ENCODE results near the gene CCNL1.
"Not testable (repeated sequence)": the region's sequence is repeated elsewhere in the genome, so short reads cannot be mapped to it uniquely, and the experiment has no call there.

Gene CCNL1

DNA sequence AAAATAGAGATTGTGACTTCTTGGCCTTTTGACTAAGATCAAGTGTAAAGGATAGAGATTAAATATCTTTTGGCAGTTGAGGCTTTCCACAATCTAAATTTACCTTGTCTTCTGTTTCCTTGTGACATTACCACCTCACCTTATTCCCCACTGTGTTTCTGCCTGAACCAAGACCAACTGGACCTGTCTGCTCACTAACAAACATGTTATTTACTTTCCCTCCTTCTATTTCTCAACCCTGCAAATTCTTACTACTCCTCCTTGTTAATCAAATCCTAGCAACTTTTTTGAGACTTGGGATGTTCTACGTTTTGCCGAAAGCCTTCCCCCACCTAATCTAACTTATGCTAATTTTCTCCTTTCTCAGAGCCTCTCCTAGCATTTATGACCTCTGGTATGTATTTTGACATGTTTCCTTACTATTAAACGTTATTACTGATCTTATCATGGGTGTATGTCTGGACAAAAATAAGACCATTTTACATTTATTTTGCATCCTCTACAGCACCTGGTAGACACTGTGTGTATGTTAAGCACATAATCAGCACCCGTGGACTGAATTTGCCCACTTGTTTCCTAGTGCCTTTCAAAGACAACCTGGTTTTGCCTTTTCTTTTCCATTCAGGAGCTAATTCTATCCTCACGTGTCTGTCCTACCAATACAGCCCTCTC is 7.6 kb upstream of the CCNL1 start:
- H3K4me1 ChIP-seq (ENCODE audit: insufficient read depth, low read length), result no peaks in the 10 kb centered on the region
- no peak overlapping the region for H3K27ac ChIP-seq (ENCODE audit: low read depth, low read length)
- H3K27me3 ChIP-seq (ENCODE audit: control insufficient read depth in 1 of 2, insufficient read depth in 2 of 2, low read length in 2 of 2), result no peaks in the 10 kb centered on the region
- H3K9me3 ChIP-seq (ENCODE audit: low read length), result no peaks in the 10 kb centered on the region
- no peak overlapping the region for H3K4me3 ChIP-seq (ENCODE audit: low read depth in 1 of 2, low read length in 2 of 2)
- no peaks in the 10 kb centered on the region for H3K36me3 ChIP-seq (ENCODE audit: insufficient read depth, low read length)
- no peak overlapping the region for H3K9ac ChIP-seq (ENCODE audit: low read length)

DNA sequence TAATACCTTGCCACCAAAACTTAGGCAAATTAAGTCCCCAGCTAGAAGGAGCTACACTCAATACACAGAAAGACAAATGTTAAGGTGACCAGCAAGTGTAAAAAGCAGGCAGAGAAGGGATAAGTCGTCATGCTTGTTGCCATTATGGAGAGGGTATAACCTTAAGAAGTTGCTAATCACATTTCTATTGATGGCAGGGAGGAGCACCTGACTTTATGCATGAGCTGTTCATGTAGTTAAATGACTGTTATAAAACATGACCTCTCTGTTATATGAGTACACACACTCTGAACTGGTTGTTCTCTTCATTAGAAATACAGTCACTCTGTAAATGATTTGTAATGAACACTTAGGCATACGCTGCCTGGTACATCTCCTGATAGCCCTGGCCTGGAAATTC is 6.6 kb upstream of the CCNL1 start:
- no peaks in the 10 kb centered on the region for H3K27me3 ChIP-seq (ENCODE audit: control insufficient read depth in 1 of 2, insufficient read depth in 2 of 2, low read length in 2 of 2)
- no peaks in the 10 kb centered on the region for H3K9me3 ChIP-seq (ENCODE audit: low read length)
- H3K4me1 ChIP-seq (ENCODE audit: insufficient read depth, low read length), result no peaks in the 10 kb centered on the region
- no peak overlapping the region for H3K27ac ChIP-seq (ENCODE audit: low read depth, low read length)
- no peaks in the 10 kb centered on the region for H3K36me3 ChIP-seq (ENCODE audit: insufficient read depth, low read length)
- no peak overlapping the region for H3K4me3 ChIP-seq (ENCODE audit: low read depth in 1 of 2, low read length in 2 of 2)
- no peak overlapping the region for H3K9ac ChIP-seq (ENCODE audit: low read length)

DNA sequence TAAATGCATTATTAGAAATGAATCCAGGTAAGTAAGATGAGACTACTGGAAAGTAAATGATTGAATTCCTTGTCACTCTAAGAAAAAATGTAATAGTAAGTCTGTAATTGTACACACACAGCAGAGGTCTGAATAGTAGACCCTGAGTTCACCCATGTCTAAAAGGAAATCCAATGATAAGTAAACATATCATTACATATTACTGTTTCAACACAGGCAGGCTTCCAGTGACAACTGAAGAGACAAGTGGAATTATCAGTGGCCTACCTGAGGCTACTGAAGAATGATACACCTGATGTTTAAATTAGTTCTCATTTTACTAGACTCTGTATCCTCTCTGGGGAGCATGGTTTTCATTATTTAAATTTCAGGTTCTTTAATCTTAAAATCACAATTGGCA is 6.2 kb upstream of the CCNL1 start:
- H3K4me1 ChIP-seq (ENCODE audit: insufficient read depth, low read length), result peaks cover 2% of the 10 kb centered on the region
- H3K27ac ChIP-seq (ENCODE audit: low read depth, low read length), result no peak overlapping the region
- no peak overlapping the region for H3K9ac ChIP-seq (ENCODE audit: low read length)
- H3K36me3 ChIP-seq (ENCODE audit: insufficient read depth, low read length), result no peaks in the 10 kb centered on the region
- H3K27me3 ChIP-seq (ENCODE audit: control insufficient read depth in 1 of 2, insufficient read depth in 2 of 2, low read length in 2 of 2), result no peaks in the 10 kb centered on the region
- no peaks in the 10 kb centered on the region for H3K9me3 ChIP-seq (ENCODE audit: low read length)
- H3K4me3 ChIP-seq (ENCODE audit: low read depth in 1 of 2, low read length in 2 of 2), result no peak overlapping the region

DNA sequence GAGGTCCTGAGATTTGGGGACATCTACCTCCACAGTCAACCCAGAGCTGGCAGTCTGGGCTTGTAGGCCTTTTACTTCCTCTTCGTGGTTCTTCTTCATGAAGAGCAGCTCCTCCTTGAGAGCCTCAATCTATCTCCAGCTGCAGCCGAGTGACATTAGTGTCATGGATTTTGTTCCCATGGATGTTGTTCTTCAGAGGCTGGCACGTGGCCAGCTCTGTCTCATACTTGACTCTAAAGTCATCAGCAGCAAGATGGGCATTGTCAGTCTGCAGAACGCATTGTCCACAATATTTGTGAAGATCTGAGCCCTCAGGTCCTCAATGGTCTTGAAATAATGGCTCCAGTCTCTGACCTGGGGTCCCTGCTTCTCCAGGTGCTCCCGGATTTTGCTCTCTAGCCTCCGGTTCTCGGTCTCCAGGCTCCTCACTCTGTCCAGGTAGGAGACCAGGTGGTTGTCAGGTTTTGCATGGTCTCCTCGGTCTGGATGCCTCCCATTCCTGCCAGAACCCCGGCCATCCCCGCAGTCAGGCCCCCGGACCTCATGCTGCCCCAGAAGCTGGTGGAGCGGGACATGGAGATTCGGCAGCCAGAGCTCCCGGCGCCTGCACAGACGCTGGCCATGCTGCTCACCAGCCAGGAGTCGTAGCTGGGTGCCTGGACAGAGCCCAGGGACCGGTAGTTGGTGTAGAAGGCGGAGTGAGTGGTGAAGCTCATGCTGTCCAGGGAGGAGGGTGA is 3.4 kb upstream of the CCNL1 start:
- Histone ChIP-seq H3K9ac (ENCODE audit: low read length) (no peak overlapping the region), H3K9me3 (ENCODE audit: low read length) (no peaks in the 10 kb centered on the region), H3K36me3 (ENCODE audit: insufficient read depth, low read length) (peaks cover 5% of the 10 kb centered on the region), H3K4me3 (ENCODE audit: low read depth in 1 of 2, low read length in 2 of 2) (no peak overlapping the region), H3K4me1 (ENCODE audit: insufficient read depth, low read length) (peaks cover 12% of the 10 kb centered on the region), H3K27ac (ENCODE audit: low read depth, low read length) (no peak overlapping the region), H3K27me3 (ENCODE audit: control insufficient read depth in 1 of 2, insufficient read depth in 2 of 2, low read length in 2 of 2) (no peaks in the 10 kb centered on the region)

DNA sequence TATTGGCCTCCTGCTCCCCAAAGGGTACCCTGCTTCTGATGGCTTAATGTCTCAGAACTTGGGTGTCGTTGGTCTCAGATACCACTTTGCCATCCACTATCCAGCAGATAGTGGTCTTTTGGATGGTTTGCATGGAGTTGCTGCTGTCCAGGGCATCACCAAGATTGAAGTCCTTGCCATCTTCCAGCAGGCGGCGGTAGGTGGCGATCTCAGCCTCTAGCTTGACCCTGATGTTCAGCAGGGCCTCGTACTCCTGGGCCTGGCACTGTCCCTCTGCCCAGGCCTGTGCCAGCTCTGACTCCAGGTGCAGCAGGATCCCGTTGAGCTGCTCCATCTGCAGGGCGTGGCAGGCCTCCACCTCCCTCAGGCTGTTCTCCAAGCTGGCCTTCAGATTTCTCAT is 2.7 kb upstream of the CCNL1 start:
- not testable (repeated sequence) for H3K27ac ChIP-seq (ENCODE audit: low read depth, low read length); H3K9ac ChIP-seq (ENCODE audit: low read length); H3K9me3 ChIP-seq (ENCODE audit: low read length); H3K27me3 ChIP-seq (ENCODE audit: control insufficient read depth in 1 of 2, insufficient read depth in 2 of 2, low read length in 2 of 2); H3K4me3 ChIP-seq (ENCODE audit: low read depth in 1 of 2, low read length in 2 of 2)
- H3K4me1 ChIP-seq (ENCODE audit: insufficient read depth, low read length), result peaks cover 20% of the 10 kb centered on the region
- H3K36me3 ChIP-seq (ENCODE audit: insufficient read depth, low read length), result peaks cover 13% of the 10 kb centered on the region

DNA sequence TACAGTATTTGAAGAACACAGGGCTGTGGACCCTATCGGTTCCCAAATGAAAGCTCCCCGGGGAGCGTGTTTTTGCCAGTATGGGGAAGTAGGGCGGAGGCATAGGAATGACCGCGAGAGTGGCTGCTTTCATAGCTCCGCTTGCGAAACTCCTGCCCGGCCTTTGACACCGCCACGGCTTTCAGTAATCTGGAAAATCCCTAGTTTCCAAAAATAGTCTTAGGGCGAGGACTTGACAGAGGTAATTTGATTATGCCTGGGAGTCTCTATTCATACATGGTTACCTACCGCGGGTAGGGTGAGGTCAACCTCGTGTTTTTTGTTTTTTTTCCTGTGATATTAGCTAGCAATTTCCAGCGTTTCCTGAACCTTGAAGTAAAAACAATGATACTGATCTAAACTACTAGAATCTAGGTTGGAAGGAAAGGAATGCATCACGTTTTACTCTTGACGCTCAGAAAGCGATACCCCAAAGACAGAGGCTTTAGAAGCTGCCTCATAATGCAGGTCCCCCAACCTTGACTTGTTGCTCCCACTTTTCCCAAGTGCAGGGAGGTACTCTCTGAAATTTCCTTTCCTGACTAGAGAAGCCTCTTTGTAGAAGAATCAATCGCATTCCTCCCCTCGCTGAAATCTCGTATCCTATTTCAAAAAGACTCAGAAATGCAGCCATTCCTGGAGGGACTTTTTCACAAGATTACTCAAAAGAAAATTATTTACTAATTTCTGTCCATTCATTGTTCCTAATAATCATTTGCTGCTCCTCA is 894 bp upstream of the CCNL1 start:
- no peaks in the 10 kb centered on the region for H3K27me3 ChIP-seq (ENCODE audit: control insufficient read depth in 1 of 2, insufficient read depth in 2 of 2, low read length in 2 of 2)
- H3K9ac ChIP-seq (ENCODE audit: low read length), result peak overlapping the region; percentile 99
- peaks cover 27% of the 10 kb centered on the region for H3K36me3 ChIP-seq (ENCODE audit: insufficient read depth, low read length)
- H3K4me1 ChIP-seq (ENCODE audit: insufficient read depth, low read length), result peaks cover 38% of the 10 kb centered on the region
- H3K9me3 ChIP-seq (ENCODE audit: low read length), result no peaks in the 10 kb centered on the region
- H3K27ac ChIP-seq (ENCODE audit: low read depth, low read length), result peak overlapping the region; percentile 98
- H3K4me3 ChIP-seq (ENCODE audit: low read depth in 1 of 2, low read length in 2 of 2), result peak overlapping the region; percentile 47 to 98

DNA sequence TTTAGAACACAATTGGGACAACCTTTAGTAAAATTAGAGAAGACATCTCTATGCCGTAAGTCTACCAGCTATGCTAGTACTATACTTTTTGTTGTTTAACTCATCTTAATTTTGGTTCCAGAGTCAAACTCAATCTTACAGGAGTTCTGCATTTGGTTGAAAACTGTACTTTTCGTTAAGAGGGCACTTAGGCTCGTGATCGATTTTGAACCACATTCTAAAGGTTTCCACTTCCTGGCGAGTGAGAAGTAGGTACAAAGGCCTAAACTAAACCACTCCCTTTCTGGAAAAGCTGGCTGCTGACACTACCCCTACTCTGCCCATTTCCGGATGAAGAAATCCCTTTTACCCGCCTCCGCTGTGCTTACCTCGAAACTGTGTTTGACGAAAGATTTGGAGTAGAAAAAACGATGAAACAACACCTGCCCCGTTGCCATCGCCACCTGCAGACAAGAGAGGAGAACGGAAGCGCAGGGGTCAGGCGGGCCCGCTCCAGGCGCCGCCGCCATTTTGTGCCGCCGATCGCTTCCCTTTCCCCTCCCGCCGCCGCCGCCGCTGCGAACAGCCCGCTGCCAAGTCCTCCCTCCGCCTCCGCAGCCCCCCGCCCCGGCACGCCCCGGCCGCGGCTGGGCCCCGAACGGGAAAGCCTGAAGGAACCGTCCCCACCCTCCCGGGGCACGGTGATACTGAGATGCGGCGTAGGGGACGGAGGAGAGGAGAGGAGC is 748 bp downstream of the CCNL1 start:
- Histone ChIP-seq H3K36me3 (ENCODE audit: insufficient read depth, low read length) (peaks cover 27% of the 10 kb centered on the region), H3K9me3 (ENCODE audit: low read length) (no peaks in the 10 kb centered on the region), H3K27me3 (ENCODE audit: control insufficient read depth in 1 of 2, insufficient read depth in 2 of 2, low read length in 2 of 2) (no peaks in the 10 kb centered on the region), H3K27ac (ENCODE audit: low read depth, low read length) (peak overlapping the region; percentile 75), H3K4me1 (ENCODE audit: insufficient read depth, low read length) (peaks cover 53% of the 10 kb centered on the region), H3K9ac (ENCODE audit: low read length) (peak overlapping the region; percentile 99), H3K4me3 (ENCODE audit: low read depth in 1 of 2, low read length in 2 of 2) (peak overlapping the region; percentile 83 to 98)

DNA sequence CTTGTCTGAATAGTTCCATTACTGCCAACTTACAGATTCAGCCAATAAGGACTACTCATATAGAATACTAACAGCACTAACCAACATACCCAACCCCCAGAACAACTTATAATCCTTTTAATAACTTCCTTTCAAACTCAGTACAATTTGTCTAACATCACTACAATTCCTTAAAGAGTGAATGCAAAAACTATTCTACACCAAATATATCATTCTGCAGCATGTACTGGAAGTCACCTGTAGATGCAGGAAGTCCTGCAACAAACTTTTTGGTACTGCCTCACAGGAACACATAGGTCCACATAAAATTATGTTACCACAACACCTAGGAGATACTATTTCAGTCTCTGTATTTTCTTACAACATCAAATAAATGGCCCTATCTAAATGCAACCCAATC is 2.1 kb downstream of the CCNL1 start:
- Histone ChIP-seq H3K27me3 (ENCODE audit: control insufficient read depth in 1 of 2, insufficient read depth in 2 of 2, low read length in 2 of 2) (no peaks in the 10 kb centered on the region), H3K27ac (ENCODE audit: low read depth, low read length) (no peak overlapping the region), H3K9me3 (ENCODE audit: low read length) (no peaks in the 10 kb centered on the region), H3K4me1 (ENCODE audit: insufficient read depth, low read length) (peaks cover 53% of the 10 kb centered on the region), H3K36me3 (ENCODE audit: insufficient read depth, low read length) (peaks cover 34% of the 10 kb centered on the region), H3K9ac (ENCODE audit: low read length) (peak overlapping the region; percentile 99), H3K4me3 (ENCODE audit: low read depth in 1 of 2, low read length in 2 of 2) (peak overlapping the region in 1 of 2 donors; percentile 98)

DNA sequence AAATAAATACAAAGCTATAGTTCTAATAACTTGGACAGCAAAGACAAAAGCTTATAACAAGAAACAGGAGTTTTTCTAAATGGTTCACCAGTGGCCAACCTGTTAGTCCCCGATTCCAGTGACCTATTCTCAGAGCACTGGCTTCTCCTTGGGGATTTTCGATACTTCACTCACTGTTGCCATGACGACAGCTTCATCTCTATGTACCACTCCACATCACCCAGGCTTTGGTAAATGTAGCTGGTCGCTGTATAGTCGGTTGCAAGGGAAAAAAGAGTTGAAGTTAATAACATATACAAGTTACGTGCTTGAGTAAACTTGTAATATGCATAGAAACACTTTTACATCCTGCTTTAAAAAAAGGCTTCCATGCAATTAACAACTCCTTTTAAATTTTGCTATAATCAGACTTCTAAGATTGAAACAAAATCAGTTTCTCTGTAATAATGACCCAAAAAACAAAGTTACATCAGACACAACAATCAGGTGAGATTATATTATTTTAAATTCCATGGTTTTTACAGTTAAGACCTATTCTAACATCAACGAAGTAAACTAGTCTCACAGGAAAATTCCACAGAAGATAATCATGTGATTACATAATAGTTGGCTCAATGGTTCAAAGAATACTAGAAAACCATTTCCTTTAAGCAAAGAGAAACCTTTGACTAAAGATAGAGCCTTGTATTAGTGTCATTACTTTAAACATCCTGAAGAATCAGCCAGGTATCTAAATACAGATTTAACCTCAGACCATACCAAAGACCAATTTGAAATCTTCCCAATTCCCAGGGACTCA is 2.9 kb downstream of the CCNL1 start:
- peaks cover 53% of the 10 kb centered on the region for H3K4me1 ChIP-seq (ENCODE audit: insufficient read depth, low read length)
- H3K36me3 ChIP-seq (ENCODE audit: insufficient read depth, low read length), result peaks cover 41% of the 10 kb centered on the region
- no peaks in the 10 kb centered on the region for H3K9me3 ChIP-seq (ENCODE audit: low read length)
- H3K27me3 ChIP-seq (ENCODE audit: control insufficient read depth in 1 of 2, insufficient read depth in 2 of 2, low read length in 2 of 2), result no peaks in the 10 kb centered on the region
- no peak overlapping the region for H3K9ac ChIP-seq (ENCODE audit: low read length)
- H3K4me3 ChIP-seq (ENCODE audit: low read depth in 1 of 2, low read length in 2 of 2), result peak overlapping the region in 1 of 2 donors; percentile 98
- peak overlapping the region; percentile 35 for H3K27ac ChIP-seq (ENCODE audit: low read depth, low read length)

DNA sequence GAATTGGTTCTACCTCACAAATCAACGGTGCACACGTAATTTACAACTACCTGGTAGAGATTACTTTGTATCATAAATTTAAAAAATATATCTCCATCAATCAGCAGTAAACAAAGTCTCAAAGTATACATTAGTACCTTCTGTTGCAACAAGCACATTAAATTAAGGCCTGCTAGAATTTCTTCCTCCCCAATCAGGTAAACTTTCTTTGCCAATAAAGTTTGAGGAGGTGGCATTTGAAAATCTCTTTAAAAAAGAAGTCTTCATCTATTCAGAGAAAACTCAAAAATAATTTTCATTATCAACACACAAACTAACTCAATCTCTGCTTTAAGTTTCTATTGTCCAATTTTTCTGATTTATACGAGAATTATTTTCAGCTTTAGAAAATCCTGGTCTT is 4.4 kb downstream of the CCNL1 start:
- Histone ChIP-seq H3K27ac (ENCODE audit: low read depth, low read length) (no peak overlapping the region), H3K36me3 (ENCODE audit: insufficient read depth, low read length) (peaks cover 55% of the 10 kb centered on the region), H3K9me3 (ENCODE audit: low read length) (no peaks in the 10 kb centered on the region), H3K4me1 (ENCODE audit: insufficient read depth, low read length) (peaks cover 48% of the 10 kb centered on the region), H3K27me3 (ENCODE audit: control insufficient read depth in 1 of 2, insufficient read depth in 2 of 2, low read length in 2 of 2) (no peaks in the 10 kb centered on the region), H3K9ac (ENCODE audit: low read length) (no peak overlapping the region), H3K4me3 (ENCODE audit: low read depth in 1 of 2, low read length in 2 of 2) (no peak overlapping the region)

Measured in muscle layer of colon (tissue), 2 donors.